NT2/D1 (cell line): ENCODE results near the gene PNO1.
A peak's percentile ranks its signal among the peaks of the same experiment; 100 is the strongest.

Experiments
- DNase-seq: peaks from one replicate; pipeline ENCODE4 v3.0.0-alpha.2; 2011; ENCODE audit warnings: low read depth, low spot score
- H3K27me3 ChIP-seq: 2 replicates; pipeline ENCODE4 v1.6.0; 2011; ENCODE audit warnings: mild to moderate bottlenecking; ENCODE audit not compliant: insufficient read length, insufficient read depth
- H3K36me3 ChIP-seq: 2 replicates; pipeline ENCODE4 v1.6.1; 2011; ENCODE audit warnings: mild to moderate bottlenecking, low read length, mixed read lengths; ENCODE audit not compliant: insufficient read depth, insufficient read length
- H3K4me1 ChIP-seq: 2 replicates; pipeline ENCODE4 v1.5.1; 2011; ENCODE audit not compliant: insufficient read depth, insufficient read length
- H3K4me3 ChIP-seq: 2 replicates; pipeline ENCODE4 v1.5.1; 2011; ENCODE audit warnings: low read depth; ENCODE audit not compliant: insufficient read length
- H3K9ac ChIP-seq: 2 replicates; pipeline ENCODE4 v1.6.0; 2011; ENCODE audit warnings: low read depth; ENCODE audit not compliant: insufficient read length
- H3K9me3 ChIP-seq: 2 replicates; pipeline ENCODE4 v1.5.1; 2011; ENCODE audit warnings: mild to moderate bottlenecking, low read length; ENCODE audit not compliant: insufficient read depth
- SUZ12 ChIP-seq: IDR thresholded peaks from 2 replicates; pipeline ENCODE4 v1.6.1; 2011; ENCODE audit not compliant: insufficient read length, insufficient read depth; ENCODE audit errors: extremely low read depth
- YY1 ChIP-seq: IDR thresholded peaks from 2 replicates; pipeline ENCODE4 v1.6.1; 2011; ENCODE audit not compliant: insufficient read length, insufficient read depth
- ZNF274 ChIP-seq: IDR thresholded peaks from 2 replicates; pipeline ENCODE4 v1.6.1; 2011; ENCODE audit warnings: mild to moderate bottlenecking, low read depth, low read length

The PNO1 gene

GRCh38 chr2:68158134-68158447 lies 403 bp downstream of the PNO1 start:
- no peak for TF ChIP-seq SUZ12
- TF ChIP-seq ZNF274: no peak
- no peak for TF ChIP-seq YY1
- Histone ChIP-seq H3K4me3 (peak overlapping the region; percentile 97), H3K27me3 (no peaks in the 10 kb centered on the region), H3K36me3 (peaks cover 47% of the 10 kb centered on the region), H3K4me1 (no peaks in the 10 kb centered on the region), H3K9me3 (no peaks in the 10 kb centered on the region), H3K9ac (peak overlapping the region; percentile 85)
- DNase-seq: no peak

- TF ChIP-seq SUZ12: no peak
- no peak for TF ChIP-seq ZNF274
- TF ChIP-seq YY1: no peak
- H3K9me3 ChIP-seq: no peaks in the 10 kb centered on the region
- H3K27me3 ChIP-seq: no peaks in the 10 kb centered on the region
- H3K4me3 ChIP-seq: no peak overlapping the region
- peaks cover 81% of the 10 kb centered on the region for H3K36me3 ChIP-seq
- no peaks in the 10 kb centered on the region for H3K4me1 ChIP-seq
- no peak overlapping the region for H3K9ac ChIP-seq
- DNase-seq: no peak
Measured at GRCh38 chr2:68163641-68164040, 6.0 kb downstream of the PNO1 start.

- no peaks in the 10 kb centered on the region for H3K4me1 ChIP-seq
- H3K9ac ChIP-seq: no peak overlapping the region
- TF ChIP-seq ZNF274 (no peak), SUZ12 (no peak), YY1 (no peak)
- H3K4me3 ChIP-seq: no peak overlapping the region
- DNase-seq: no peak
- no peaks in the 10 kb centered on the region for H3K27me3 ChIP-seq
- H3K36me3 ChIP-seq: peaks cover 75% of the 10 kb centered on the region
- no peaks in the 10 kb centered on the region for H3K9me3 ChIP-seq
Measured at GRCh38 chr2:68167186-68167585, 9.5 kb downstream of the PNO1 start.

GRCh38 chr2:68169308-68169707 lies 11.6 kb downstream of the PNO1 start:
- no peak for DNase-seq
- Histone ChIP-seq H3K4me1 (no peaks in the 10 kb centered on the region), H3K9me3 (no peaks in the 10 kb centered on the region), H3K36me3 (peaks cover 70% of the 10 kb centered on the region), H3K27me3 (no peaks in the 10 kb centered on the region), H3K4me3 (no peak overlapping the region), H3K9ac (no peak overlapping the region)
- TF ChIP-seq SUZ12 (no peak), ZNF274 (no peak), YY1 (no peak)

GRCh38 chr2:68171146-68171545 lies 13.5 kb downstream of the PNO1 start:
- no peak for TF ChIP-seq YY1
- no peak for TF ChIP-seq SUZ12
- no peak for TF ChIP-seq ZNF274
- DNase-seq: no peak

GRCh38 chr2:68171684-68172083 lies 14.0 kb downstream of the PNO1 start:
- H3K36me3 ChIP-seq: peaks cover 66% of the 10 kb centered on the region
- no peak for DNase-seq

More at GRCh38 chr2:68171146-68171545, 13.5 kb downstream of the PNO1 start:
- Histone ChIP-seq H3K27me3 (no peaks in the 10 kb centered on the region), H3K9ac (no peak overlapping the region), H3K36me3 (peaks cover 66% of the 10 kb centered on the region), H3K4me3 (no peak overlapping the region), H3K9me3 (no peaks in the 10 kb centered on the region), H3K4me1 (no peaks in the 10 kb centered on the region)

GRCh38 chr2:68172521-68172920 lies 14.8 kb downstream of the PNO1 start:
- Histone ChIP-seq H3K4me1 (no peaks in the 10 kb centered on the region), H3K9ac (no peak overlapping the region), H3K4me3 (no peak overlapping the region), H3K36me3 (peaks cover 67% of the 10 kb centered on the region), H3K27me3 (no peaks in the 10 kb centered on the region), H3K9me3 (no peaks in the 10 kb centered on the region)
- TF ChIP-seq ZNF274 (no peak), SUZ12 (no peak), YY1 (no peak)
- no peak for DNase-seq

More at GRCh38 chr2:68171684-68172083, 14.0 kb downstream of the PNO1 start:
- no peak overlapping the region for H3K9ac ChIP-seq
- no peak for TF ChIP-seq SUZ12
- TF ChIP-seq ZNF274: no peak
- TF ChIP-seq YY1: no peak
- no peaks in the 10 kb centered on the region for H3K27me3 ChIP-seq
- no peaks in the 10 kb centered on the region for H3K9me3 ChIP-seq
- H3K4me3 ChIP-seq: no peak overlapping the region
- H3K4me1 ChIP-seq: no peaks in the 10 kb centered on the region
